HEK293 (cell line): ENCODE data around the gene PSAP.
A peak's percentile ranks its signal among the peaks of the same experiment; 100 is the strongest.

ENCODE experiments used
- CTCF ChIA-PET: fragments of 350-600 bp; formaldehyde crosslinking; extraction: SDS; loops from one replicate; lab custom pipeline; 2021; ENCODE audit warnings: antibody characterized with exemption; lab: Yijun Ruan, JAX
- POLR2A ChIA-PET: fragments of 300-600 bp; formaldehyde crosslinking; extraction: SDS; loops from one replicate; lab custom pipeline; 2020; ENCODE audit warnings: antibody characterized with exemption, inconsistent platforms; lab: Yijun Ruan, JAX
- H3K27ac ChIP-seq: fragments of 200-500 bp; sonication (Bioruptor generic); 2 replicates; pipeline ENCODE4 v1.5.1; 2014; ENCODE audit warnings: low read depth, low read length, control low read depth, inconsistent platforms; ENCODE audit errors: extremely low read depth
- H3K36me3 ChIP-seq, 2 experiments: fragments of 200-500 bp in 1 of 2; sonication (Bioruptor generic) in 1 of 2; 1 replicate in 1 of 2; 2 replicates in 1 of 2; pipeline ENCODE4 v1.5.1; 2014 to 2017; ENCODE audit warnings: inconsistent platforms in 2 of 2, low read length in 2 of 2; ENCODE audit not compliant: control insufficient read depth in 2 of 2, insufficient read depth in 1 of 2
- H3K4me1 ChIP-seq: fragments of 200-500 bp; sonication (Bioruptor generic); 2 replicates; pipeline ENCODE4 v1.5.1; 2014; ENCODE audit warnings: mild to moderate bottlenecking, low read length, inconsistent platforms; ENCODE audit not compliant: control insufficient read depth, insufficient read depth
- H3K4me3 ChIP-seq: 2 replicates; pipeline ENCODE4 v1.5.1; 2011; ENCODE audit warnings: low read depth, mild to moderate bottlenecking, control low read depth, low read length, moderate library complexity
- H3K9me3 ChIP-seq: fragments of 200-500 bp; sonication (Bioruptor generic); 2 replicates; pipeline ENCODE4 v1.5.1; 2014; ENCODE audit warnings: low read depth, low read length, inconsistent platforms; ENCODE audit not compliant: control insufficient read depth, insufficient read depth
- EGR2 ChIP-seq: fragments of 450-650 bp; formaldehyde crosslinking; IDR thresholded peaks from 2 replicates; pipeline ENCODE4 v1.5.1; 2016; ENCODE audit warnings: low read depth, missing biosample characterization, missing genetic modification characterization
- IKZF3 ChIP-seq: fragments of 450-650 bp; IDR thresholded peaks from 2 replicates; pipeline ENCODE4 v1.5.0; 2018; ENCODE audit warnings: missing biosample characterization, mild to moderate bottlenecking, missing genetic modification characterization, moderate library complexity
- KLF10 ChIP-seq: fragments of 450-650 bp; IDR thresholded peaks from 2 replicates; pipeline ENCODE4 v1.5.1; 2018; ENCODE audit warnings: missing biosample characterization, mild to moderate bottlenecking, missing genetic modification characterization
- PRDM4 ChIP-seq: fragments of 450-650 bp; formaldehyde crosslinking; IDR thresholded peaks from 2 replicates; pipeline ENCODE4 v1.5.1; 2017; ENCODE audit warnings: missing biosample characterization, missing genetic modification characterization
- SCRT2 ChIP-seq: fragments of 450-650 bp; formaldehyde crosslinking; IDR thresholded peaks from 2 replicates; pipeline ENCODE4 v1.5.1; 2016; ENCODE audit warnings: missing biosample characterization, missing genetic modification characterization
- SP2 ChIP-seq: fragments of 450-650 bp; formaldehyde crosslinking; IDR thresholded peaks from 2 replicates; pipeline ENCODE4 v1.5.1; 2016; ENCODE audit warnings: missing biosample characterization, missing genetic modification characterization
- YY1 ChIP-seq: fragments of 450-650 bp; formaldehyde crosslinking; IDR thresholded peaks from 2 replicates; pipeline ENCODE4 v1.5.1; 2018; ENCODE audit warnings: missing biosample characterization, missing genetic modification characterization
- ZBTB17 ChIP-seq: fragments of 450-650 bp; formaldehyde crosslinking; IDR thresholded peaks from 2 replicates; pipeline ENCODE4 v1.5.1; 2016; ENCODE audit warnings: missing biosample characterization, missing genetic modification characterization
- ZBTB21 ChIP-seq: fragments of 450-650 bp; formaldehyde crosslinking; IDR thresholded peaks from 2 replicates; pipeline ENCODE4 v1.5.1; 2017; ENCODE audit warnings: missing biosample characterization, missing genetic modification characterization
- ZBTB49 ChIP-seq: fragments of 450-650 bp; formaldehyde crosslinking; IDR thresholded peaks from 2 replicates; pipeline ENCODE4 v1.5.1; 2016; ENCODE audit warnings: missing biosample characterization, missing genetic modification characterization, low read depth
- ZFHX2 ChIP-seq: fragments of 450-650 bp; formaldehyde crosslinking; conservative IDR thresholded peaks from 2 replicates; pipeline ENCODE4 v1.5.1; 2016; ENCODE audit warnings: missing biosample characterization, missing genetic modification characterization
- ZFP3 ChIP-seq: fragments of 450-650 bp; formaldehyde crosslinking; IDR thresholded peaks from 2 replicates; pipeline ENCODE4 v1.5.1; 2016; ENCODE audit warnings: low read depth, missing biosample characterization, missing genetic modification characterization
- ZFP69B ChIP-seq: fragments of 450-650 bp; formaldehyde crosslinking; IDR thresholded peaks from 2 replicates; pipeline ENCODE4 v1.5.1; 2016; ENCODE audit warnings: missing biosample characterization, missing genetic modification characterization
- ZNF10 ChIP-seq: fragments of 450-650 bp; formaldehyde crosslinking; IDR thresholded peaks from 2 replicates; pipeline ENCODE4 v1.5.1; 2017; ENCODE audit warnings: missing biosample characterization, missing genetic modification characterization
- ZNF169 ChIP-seq: fragments of 450-650 bp; formaldehyde crosslinking; IDR thresholded peaks from 2 replicates; pipeline ENCODE4 v1.5.1; 2016; ENCODE audit warnings: missing biosample characterization, missing genetic modification characterization
- ZNF416 ChIP-seq: fragments of 450-650 bp; formaldehyde crosslinking; IDR thresholded peaks from 2 replicates; pipeline ENCODE4 v1.5.1; 2016; ENCODE audit warnings: missing biosample characterization, missing genetic modification characterization
- ZNF585B ChIP-seq: fragments of 450-650 bp; formaldehyde crosslinking; IDR thresholded peaks from 2 replicates; pipeline ENCODE4 v1.5.1; 2016; ENCODE audit warnings: missing biosample characterization, missing genetic modification characterization
- ZNF660 ChIP-seq: fragments of 450-650 bp; IDR thresholded peaks from 2 replicates; pipeline ENCODE4 v1.5.1; 2018; ENCODE audit warnings: missing biosample characterization, mild to moderate bottlenecking, missing genetic modification characterization
- ZNF692 ChIP-seq: fragments of 450-650 bp; formaldehyde crosslinking; IDR thresholded peaks from 2 replicates; pipeline ENCODE4 v1.5.1; 2016; ENCODE audit warnings: missing biosample characterization, missing genetic modification characterization
- ZNF747 ChIP-seq: fragments of 450-650 bp; formaldehyde crosslinking; IDR thresholded peaks from 2 replicates; pipeline ENCODE4 v1.5.1; 2016; ENCODE audit warnings: missing biosample characterization, missing genetic modification characterization

The PSAP gene

GRCh38 chr10:71797533-71798307 lies 53.3 kb downstream of the PSAP start:
- no peaks in the 10 kb centered on the region for H3K9me3 ChIP-seq
- no peak overlapping the region for H3K4me3 ChIP-seq
- H3K36me3 ChIP-seq = no peaks in the 10 kb centered on the region
- CTCF ChIA-PET = no interaction called here
- no peak for TF ChIP-seq KLF10
- no peak for TF ChIP-seq ZFP3 (tag by site-specific recombination)
- no peak for TF ChIP-seq ZBTB21
- TF ChIP-seq ZFHX2 = peak; percentile 73
- no peak for TF ChIP-seq IKZF3 (tag by site-specific recombination)
- no peak for TF ChIP-seq ZNF660 (tag by site-specific recombination)
- TF ChIP-seq ZNF585B (tag by site-specific recombination) = no peak
- TF ChIP-seq ZBTB49 (tag by site-specific recombination) = no peak
- no peak for TF ChIP-seq ZNF747 (tag by site-specific recombination)
- TF ChIP-seq EGR2 (tag by site-specific recombination) = peak; percentile 67
- no peak for TF ChIP-seq ZNF416
- no peak for TF ChIP-seq YY1 (tag by site-specific recombination)
- POLR2A ChIA-PET = no interaction called here
- no peak overlapping the region for H3K27ac ChIP-seq
- no peaks in the 10 kb centered on the region for H3K4me1 ChIP-seq

- ChIA-PET POLR2A (no interaction called here), CTCF (no interaction called here)
- TF ChIP-seq ZBTB17 (tag by site-specific recombination) (no peak), ZNF169 (tag by site-specific recombination) (no peak), ZNF692 (tag by site-specific recombination) (peak; percentile 46; the same call in 1 of the 2 replicates), PRDM4 (tag by site-specific recombination) (no peak), SCRT2 (peak; percentile 25; the same call in 1 of the 2 replicates), ZNF10 (tag by site-specific recombination) (peak; percentile 68), ZFP69B (tag by site-specific recombination) (peak; percentile 52; the same call in 1 of the 2 replicates), SP2 (tag by site-specific recombination) (peak; percentile 36; the same call in 1 of the 2 replicates)
- Histone ChIP-seq H3K27ac (no peak overlapping the region), H3K4me1 (no peaks in the 10 kb centered on the region), H3K36me3 (no peaks in the 10 kb centered on the region), H3K4me3 (no peak overlapping the region), H3K9me3 (no peaks in the 10 kb centered on the region)
Observed at GRCh38 chr10:71796749-71797405, 54.2 kb downstream of the PSAP start.
